Ishikawa (cell line): ENCODE data around the gene UBAC2.

Experiments used
- CEBPB ChIP-seq: IDR thresholded peaks from 2 replicates; pipeline ENCODE4 v1.6.1; 2012
- CREB1 ChIP-seq: IDR thresholded peaks from 2 replicates; pipeline ENCODE4 v1.6.1; 2012; ENCODE audit warnings: low read depth
- EGR1 ChIP-seq: IDR thresholded peaks from 2 replicates; pipeline ENCODE4 v1.6.1; 2012
- EP300 ChIP-seq: IDR thresholded peaks from 2 replicates; pipeline ENCODE4 v1.6.1; 2012; ENCODE audit warnings: borderline replicate concordance
- FOXM1 ChIP-seq: IDR thresholded peaks from 2 replicates; pipeline ENCODE4 v1.6.1; 2012; ENCODE audit warnings: low read depth, borderline replicate concordance
- NFIC ChIP-seq: IDR thresholded peaks from 2 replicates; pipeline ENCODE4 v1.6.1; 2012
- RAD21 ChIP-seq: IDR thresholded peaks from 2 replicates; pipeline ENCODE4 v1.6.1; 2012; ENCODE audit warnings: low read depth
- REST ChIP-seq: IDR thresholded peaks from 2 replicates; pipeline ENCODE4 v1.6.1; 2012; ENCODE audit warnings: low read depth, mild to moderate bottlenecking
- TAF1 ChIP-seq: IDR thresholded peaks from 2 replicates; pipeline ENCODE4 v1.6.1; 2012; ENCODE audit warnings: low read depth, mild to moderate bottlenecking
- TCF12 ChIP-seq: IDR thresholded peaks from 2 replicates; pipeline ENCODE4 v1.6.1; 2012; ENCODE audit warnings: low read depth
- TEAD4 ChIP-seq: IDR thresholded peaks from 2 replicates; pipeline ENCODE4 v1.6.1; 2012
- YY1 ChIP-seq: IDR thresholded peaks from 2 replicates; pipeline ENCODE4 v1.6.1; 2012; ENCODE audit warnings: low read depth
- ZBTB7A ChIP-seq: IDR thresholded peaks from 2 replicates; pipeline ENCODE4 v1.6.1; 2012; ENCODE audit warnings: low read depth
- TF ChIP-seq, protein P1 (sequence below): IDR thresholded peaks from 2 replicates; pipeline ENCODE4 v1.6.1; 2012
- TF ChIP-seq, protein P2 (sequence below): IDR thresholded peaks from 2 replicates; pipeline ENCODE4 v1.6.1; 2012

Gene UBAC2

GRCh38 chr13:99254830-99255229 is 54.2 kb downstream of the UBAC2 start:
- TF ChIP-seq, protein P1, sequence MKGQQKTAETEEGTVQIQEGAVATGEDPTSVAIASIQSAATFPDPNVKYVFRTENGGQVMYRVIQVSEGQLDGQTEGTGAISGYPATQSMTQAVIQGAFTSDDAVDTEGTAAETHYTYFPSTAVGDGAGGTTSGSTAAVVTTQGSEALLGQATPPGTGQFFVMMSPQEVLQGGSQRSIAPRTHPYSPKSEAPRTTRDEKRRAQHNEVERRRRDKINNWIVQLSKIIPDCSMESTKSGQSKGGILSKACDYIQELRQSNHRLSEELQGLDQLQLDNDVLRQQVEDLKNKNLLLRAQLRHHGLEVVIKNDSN = no peak
- TF ChIP-seq CEBPB (no peak), TAF1 (no peak), REST (no peak), CREB1 (no peak)

DNA sequence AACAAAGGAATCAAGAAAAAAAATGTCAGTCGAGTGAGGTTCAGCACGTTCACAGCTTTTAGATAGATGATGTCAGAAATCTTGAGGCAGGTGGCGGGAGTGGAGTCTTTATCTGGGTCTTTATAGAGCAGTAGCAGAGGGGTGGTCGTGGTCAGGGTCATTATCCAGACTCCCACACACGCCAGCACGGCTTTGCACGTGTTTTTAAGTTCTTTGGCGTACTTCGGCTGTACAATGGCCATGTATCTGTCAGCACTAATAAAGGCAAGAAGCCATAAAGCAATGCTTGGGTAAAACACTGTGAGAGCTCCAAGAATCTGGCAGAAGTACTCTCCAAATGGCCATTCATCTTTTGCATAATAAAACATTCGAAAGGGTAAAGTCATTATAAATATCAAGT is 54.6 kb downstream of the UBAC2 start:
- TF ChIP-seq TCF12 (no peak), REST (no peak), EGR1 (no peak), NFIC (no peak), EP300 (no peak), CREB1 (no peak), CEBPB (no peak), TAF1 (no peak), RAD21 (no peak), ZBTB7A (no peak), FOXM1 (no peak), TEAD4 (no peak), YY1 (no peak)
- TF ChIP-seq, protein P2, sequence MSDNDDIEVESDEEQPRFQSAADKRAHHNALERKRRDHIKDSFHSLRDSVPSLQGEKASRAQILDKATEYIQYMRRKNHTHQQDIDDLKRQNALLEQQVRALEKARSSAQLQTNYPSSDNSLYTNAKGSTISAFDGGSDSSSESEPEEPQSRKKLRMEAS = no peak
- TF ChIP-seq, protein P1 = no peak

GRCh38 chr13:99256283-99256682 is 55.6 kb downstream of the UBAC2 start:
- TF ChIP-seq CEBPB (no peak), EP300 (no peak), NFIC (no peak), ZBTB7A (no peak), YY1 (no peak), REST (no peak), CREB1 (no peak), TEAD4 (no peak), FOXM1 (no peak), RAD21 (no peak)
- TF ChIP-seq, protein P2 = no peak

- TF ChIP-seq, protein P1 = no peak
- TF ChIP-seq TAF1 (no peak), FOXM1 (no peak), YY1 (no peak), TCF12 (no peak), EGR1 (no peak), CEBPB (no peak), RAD21 (no peak), TEAD4 (no peak), CREB1 (no peak), NFIC (no peak), ZBTB7A (no peak), EP300 (no peak), REST (no peak)
- TF ChIP-seq, protein P2 = no peak
These were observed 56.1 kb downstream of the UBAC2 start for GRCh38 chr13:99256709-99257108.
